Epithelial cell of prostate (primary cell): ENCODE measurements around the gene FGFR1OP2.
"Not testable (repeated sequence)": the region's sequence is repeated elsewhere in the genome, so short reads cannot be mapped to it uniquely, and the experiment has no call there.

Experiments used
- DNase-seq: peaks from one replicate; pipeline ENCODE4 v3.0.0-alpha.2; 2011; ENCODE audit warnings: low read depth, low spot score
- H3K27ac ChIP-seq: fragments of 450-650 bp; 2 replicates; pipeline ENCODE4 v1.5.1; 2017; ENCODE audit warnings: mild to moderate bottlenecking

Gene FGFR1OP2

DNA sequence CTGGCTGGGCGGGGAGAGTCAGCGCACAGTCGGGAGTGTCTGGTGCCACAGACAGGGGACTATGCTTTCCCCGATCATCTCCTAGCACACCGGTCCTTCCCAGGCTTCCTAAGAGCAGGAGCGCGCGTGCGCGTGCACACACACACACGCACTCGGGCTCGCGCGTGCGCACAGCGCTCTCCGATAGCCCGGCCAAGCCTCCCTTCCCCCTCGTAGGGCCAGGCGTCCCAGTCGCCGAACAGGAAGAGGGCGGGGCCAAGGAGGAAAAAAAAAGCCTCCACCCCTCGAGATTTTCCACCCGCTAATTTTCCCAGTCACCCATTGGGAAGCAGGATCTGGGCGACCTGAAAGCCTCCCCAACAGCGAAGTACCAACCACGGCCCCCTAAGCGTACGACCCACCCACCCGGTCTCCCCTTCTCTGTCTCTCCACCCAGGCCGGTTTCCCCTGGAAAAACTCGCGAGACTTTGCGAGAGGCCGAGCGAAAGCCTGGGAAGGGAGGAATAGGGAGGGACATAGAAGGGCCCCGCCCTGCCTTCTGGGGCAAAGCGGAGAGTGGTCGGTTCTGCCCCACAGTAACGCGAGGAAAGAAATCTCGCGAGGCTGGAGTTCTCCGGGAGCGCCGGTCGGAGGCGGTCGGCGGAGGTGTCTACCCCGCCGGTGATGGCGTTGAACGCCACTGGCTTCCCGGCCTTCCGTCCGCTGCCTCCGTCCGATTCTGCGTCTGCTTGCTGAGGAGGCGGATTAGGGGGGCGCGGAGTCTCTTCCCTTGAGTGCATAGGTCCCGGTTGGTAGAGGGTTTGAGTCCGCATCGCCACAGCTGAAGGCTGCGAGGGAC, at the start of gene FGFR1OP2, which contains the start of gene INTS13:
FGFR1OP2 (plus strand) TSS at position 608 of the 838 bp plus-strand sequence. CDS start 15,689 bp downstream, outside the sequence.
INTS13 (minus strand) TSS at position 119 of the 838 bp plus-strand sequence. CDS start 1,178 bp downstream, outside the sequence.
- H3K27ac ChIP-seq: peak within 1 kb of the TSS; percentile 92
- DNase-seq: peak; percentile 93

- DNase-seq: no peak
- no peak overlapping the region for H3K27ac ChIP-seq
Measured at GRCh38 chr12:26890784-26891183, 47.5 kb upstream of the FGFR1OP2 start.

DNA sequence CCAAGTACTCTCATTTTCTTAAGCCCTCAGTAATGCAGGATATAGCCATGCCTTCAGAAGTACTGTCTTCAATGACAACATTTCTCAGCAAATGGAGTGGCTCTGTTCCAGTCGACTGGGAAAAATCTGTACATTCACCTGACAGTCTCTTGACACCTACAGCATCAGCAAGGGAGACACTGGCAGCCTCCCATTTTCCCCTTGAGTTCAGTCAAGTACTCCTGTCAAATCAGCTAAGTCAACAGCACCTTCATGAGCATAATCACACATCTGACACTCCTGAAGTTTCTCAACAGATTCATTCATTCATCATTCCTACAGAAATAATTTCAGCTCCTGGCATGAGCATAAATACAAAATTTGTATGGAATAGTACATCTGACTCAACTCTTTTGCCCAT, 46.6 kb upstream of the FGFR1OP2 start:
- no peak for DNase-seq
- no peak overlapping the region for H3K27ac ChIP-seq

GRCh38 chr12:26895672-26896071, 42.6 kb upstream of the FGFR1OP2 start:
- no peak overlapping the region for H3K27ac ChIP-seq
- DNase-seq: no peak

GRCh38 chr12:26896913-26897312, 41.4 kb upstream of the FGFR1OP2 start:
- no peak overlapping the region for H3K27ac ChIP-seq
- no peak for DNase-seq

DNA sequence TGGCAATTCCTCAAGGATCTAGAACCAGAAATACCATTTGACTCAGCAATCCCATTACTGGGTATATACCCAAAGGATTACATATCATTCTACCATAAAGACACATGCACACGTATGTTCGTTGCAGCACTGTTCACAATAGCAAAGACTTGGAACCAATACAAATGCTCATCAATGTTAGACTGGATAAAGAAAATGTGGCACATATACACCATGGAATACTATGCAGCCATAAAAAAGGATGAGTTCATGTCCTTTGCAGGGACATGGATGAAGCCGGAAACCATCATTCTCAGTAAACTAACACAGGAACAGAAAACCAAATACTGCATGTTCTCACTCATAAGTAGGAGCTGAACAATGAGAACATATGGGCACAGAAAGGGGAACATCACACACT, 34.9 kb upstream of the FGFR1OP2 start:
- H3K27ac ChIP-seq, DNase-seq: not testable (repeated sequence)

- H3K27ac ChIP-seq: no peak overlapping the region
- no peak for DNase-seq
Measured at GRCh38 chr12:26906024-26906423, 32.2 kb upstream of the FGFR1OP2 start.

DNA sequence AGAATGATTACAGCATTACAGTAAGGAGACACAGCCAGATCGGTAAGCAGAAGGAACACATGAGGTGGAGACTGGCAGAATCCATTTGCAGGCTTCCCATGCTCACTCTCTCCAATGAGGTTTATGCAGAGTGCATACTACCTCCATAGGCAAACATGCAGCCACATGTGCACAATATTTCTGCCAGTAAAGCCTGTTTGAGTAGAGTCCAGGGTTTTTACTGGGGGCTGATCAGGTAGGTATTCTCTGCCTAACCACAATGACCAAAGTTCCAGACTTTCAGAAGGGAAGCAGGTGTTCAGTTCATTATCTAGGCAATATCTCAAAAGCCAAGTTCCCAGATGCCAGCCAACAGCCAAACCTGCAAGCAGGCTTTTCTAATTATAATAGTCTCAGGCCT, 31.6 kb upstream of the FGFR1OP2 start:
- DNase-seq: no peak
- no peak overlapping the region for H3K27ac ChIP-seq

GRCh38 chr12:26918321-26919215, 19.7 kb upstream of the FGFR1OP2 start:
- no peak overlapping the region for H3K27ac ChIP-seq
- DNase-seq: no peak

GRCh38 chr12:26919216-26919555, 19.1 kb upstream of the FGFR1OP2 start:
- no peak for DNase-seq
- no peak overlapping the region for H3K27ac ChIP-seq

GRCh38 chr12:26921886-26922285, 16.4 kb upstream of the FGFR1OP2 start:
- no peak for DNase-seq
- no peak overlapping the region for H3K27ac ChIP-seq

DNA sequence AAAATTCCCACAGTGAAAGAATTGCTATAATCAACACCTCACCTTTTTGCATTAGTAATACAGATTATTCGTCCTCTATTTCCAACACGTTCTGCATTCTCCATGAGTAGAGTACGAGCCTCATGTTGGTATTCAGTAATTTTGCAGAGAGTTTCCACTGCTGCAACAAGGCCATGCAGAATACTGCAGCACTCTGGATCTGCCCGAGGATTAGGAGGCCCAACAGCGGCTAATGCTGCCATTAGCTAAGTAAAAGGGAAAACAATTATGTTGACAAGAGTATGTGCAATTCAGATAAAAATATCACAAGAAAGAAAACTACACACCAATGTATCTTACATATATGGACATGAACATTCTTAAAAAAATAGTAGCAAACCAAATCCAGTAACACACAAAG, 9.6 kb upstream of the FGFR1OP2 start:
- no peak overlapping the region for H3K27ac ChIP-seq
- DNase-seq: no peak

GRCh38 chr12:26929590-26929989, 8.7 kb upstream of the FGFR1OP2 start:
- no peak for DNase-seq
- H3K27ac ChIP-seq: no peak overlapping the region

GRCh38 chr12:26935636-26936378, 2.5 kb upstream of the FGFR1OP2 start:
- DNase-seq: no peak
- peak overlapping the region; percentile 92 for H3K27ac ChIP-seq

DNA sequence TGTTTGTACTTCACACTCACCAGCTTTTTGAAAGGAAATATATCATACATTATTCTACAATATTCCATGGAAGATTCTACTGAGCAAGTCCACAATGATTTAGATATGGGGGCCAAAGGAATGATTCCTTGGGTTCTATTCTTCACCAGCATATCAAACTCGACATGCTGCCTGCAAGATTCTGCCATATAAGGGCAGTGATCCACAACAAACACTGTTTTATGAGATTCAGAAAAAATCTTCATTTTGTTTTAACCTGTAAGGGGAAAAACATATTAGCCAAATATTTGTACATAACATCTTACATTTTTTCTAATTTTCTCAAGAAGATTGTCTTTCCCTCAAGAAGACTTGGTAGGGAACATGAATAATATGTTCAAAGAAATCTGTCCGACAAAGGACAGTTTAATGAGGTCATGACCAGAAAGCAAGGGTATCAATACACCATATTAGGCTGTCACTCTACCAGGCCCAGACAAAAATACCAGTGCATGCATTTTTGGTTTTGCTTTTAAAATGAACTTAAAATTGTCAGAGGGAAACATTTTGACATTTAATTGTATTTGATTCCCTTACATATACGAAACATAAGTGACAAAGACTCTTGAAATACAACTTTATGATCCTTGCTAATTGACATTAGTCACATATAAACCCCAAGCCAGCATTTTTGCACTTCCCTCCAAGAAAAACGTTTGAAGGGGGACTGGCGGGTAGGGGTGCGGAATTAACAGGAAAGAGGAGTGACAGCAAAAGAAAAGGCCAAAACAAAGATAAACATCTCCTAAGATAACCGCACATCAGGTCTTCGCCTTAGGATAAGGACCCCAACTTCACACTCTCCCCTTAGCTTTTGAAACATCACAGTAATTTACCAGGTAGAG, 1.5 kb upstream of the FGFR1OP2 start:
- peak overlapping the region; percentile 92 for H3K27ac ChIP-seq
- DNase-seq: no peak

- H3K27ac ChIP-seq: peak overlapping the region; percentile 92
- DNase-seq: no peak
Measured at GRCh38 chr12:26937443-26937862, 817 bp upstream of the FGFR1OP2 start.

DNA sequence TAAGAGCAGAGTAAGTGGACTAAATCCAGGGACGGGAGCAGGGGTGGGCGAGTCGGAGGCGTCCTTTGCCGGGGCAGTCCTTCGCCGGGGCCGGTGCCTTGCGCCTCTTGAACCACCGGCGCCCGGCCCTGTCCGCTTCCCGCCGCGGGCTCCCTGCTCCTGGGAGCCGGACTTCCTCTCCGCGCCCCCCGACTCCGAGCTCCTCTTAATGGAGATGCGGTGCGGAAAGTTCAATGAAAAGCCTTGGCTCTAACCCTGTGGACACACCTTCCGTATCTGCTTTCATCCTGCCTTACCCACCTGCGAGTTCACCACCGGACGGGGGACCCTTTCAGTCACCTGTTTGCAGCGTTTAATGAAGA, 412 bp downstream of the FGFR1OP2 start:
- H3K27ac ChIP-seq: peak overlapping the region; percentile 92
- no peak for DNase-seq

DNA sequence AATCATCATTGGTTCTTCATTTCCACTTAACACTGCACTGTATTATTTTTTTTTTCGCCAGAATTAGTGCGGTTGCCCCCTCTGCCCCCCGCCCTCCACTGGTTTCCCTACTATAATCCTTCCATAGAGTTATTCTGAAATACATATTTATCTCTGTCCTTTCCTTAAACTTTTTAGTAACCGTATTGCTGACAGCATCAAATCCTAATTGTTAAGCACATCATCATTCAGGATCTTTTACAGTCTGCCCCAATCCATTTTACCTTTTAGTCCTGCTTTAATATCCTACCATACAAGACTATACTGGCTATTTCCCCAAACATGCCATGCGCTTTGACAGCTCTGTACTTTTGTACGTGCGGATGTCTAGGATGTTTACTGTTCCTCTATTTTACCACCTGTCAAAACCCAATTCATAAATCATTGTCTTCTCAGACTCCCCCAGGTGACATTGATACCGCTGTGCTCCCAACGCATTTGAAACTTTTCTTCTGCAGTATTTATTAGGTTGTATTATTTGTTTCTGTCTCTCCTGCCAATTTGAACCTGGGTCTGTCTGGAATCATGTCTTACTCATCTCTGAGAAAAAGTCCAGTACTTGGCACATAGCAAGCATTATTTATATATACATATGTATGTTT, 1.0 kb downstream of the FGFR1OP2 start:
- no peak for DNase-seq
- peak overlapping the region; percentile 92 for H3K27ac ChIP-seq

GRCh38 chr12:26939953-26940352, 1.7 kb downstream of the FGFR1OP2 start:
- DNase-seq: no peak
- no peak overlapping the region for H3K27ac ChIP-seq
